HepG2 (cell line): ENCODE results near the gene UQCR10. TPM values are rescaled to one million over a fixed set of nuclear protein-coding genes. Genes with fewer than 3 reads are reported as not detected.

ENCODE experiments used
- ATF3 ChIP-seq: sonication (generic); formaldehyde crosslinking; IDR thresholded peaks from 2 replicates; pipeline ENCODE4 v1.4.0; 2020; ENCODE audit warnings: missing genetic modification reagents
- CEBPB ChIP-seq: IDR thresholded peaks from 2 replicates; pipeline ENCODE4 v1.6.1; 2011; ENCODE audit warnings: low read depth, low read length, improper control_type of control experiment, borderline replicate concordance
- CTCF ChIP-seq: sonication (generic); formaldehyde crosslinking; IDR thresholded peaks from 2 replicates; pipeline ENCODE4 v1.5.0; 2020; ENCODE audit warnings: mild to moderate bottlenecking, missing genetic modification reagents, moderate library complexity
- GABPB1 ChIP-seq: IDR thresholded peaks from 2 replicates; pipeline ENCODE4 v1.6.1; 2016; ENCODE audit warnings: mild to moderate bottlenecking, missing genetic modification reagents, moderate library complexity, missing compliant biosample characterization
- ISL2 ChIP-seq: sonication (generic); formaldehyde crosslinking; IDR thresholded peaks from 2 replicates; pipeline ENCODE4 v1.5.0; 2020; ENCODE audit warnings: missing genetic modification reagents
- MAZ ChIP-seq, 2 experiments: sonication (generic) in 1 of 2; formaldehyde crosslinking in 1 of 2; IDR thresholded peaks; 2 replicates each; pipeline versions ENCODE4 v1.5.0 to v1.6.1; 2012 to 2020; ENCODE audit warnings: low read depth in 2 of 2, mild to moderate bottlenecking in 2 of 2, borderline replicate concordance in 1 of 2, improper control_type of control experiment in 1 of 2, low read length in 1 of 2, missing genetic modification reagents in 1 of 2, moderate library complexity in 1 of 2
- MXD3 ChIP-seq: IDR thresholded peaks from 2 replicates; pipeline ENCODE4 v1.6.1; 2016; ENCODE audit warnings: mild to moderate bottlenecking, missing biosample characterization, missing genetic modification reagents
- NCOA2 ChIP-seq: sonication (generic); formaldehyde crosslinking; IDR thresholded peaks from 2 replicates; pipeline ENCODE4 v1.8.0; 2022; ENCODE audit warnings: inconsistent platforms
- NKX3-1 ChIP-seq: sonication (generic); formaldehyde crosslinking; IDR thresholded peaks from 2 replicates; pipeline ENCODE4 v1.5.0; 2020; ENCODE audit warnings: missing genetic modification reagents
- NR0B2 ChIP-seq: sonication (generic); formaldehyde crosslinking; IDR thresholded peaks from 2 replicates; pipeline ENCODE4 v1.4.0; 2020; ENCODE audit warnings: mild to moderate bottlenecking, missing genetic modification reagents
- PLRG1 ChIP-seq: fragments of 450-650 bp; conservative IDR thresholded peaks from 2 replicates; pipeline ENCODE4 v1.6.1; 2016
- POLR2AphosphoS2 ChIP-seq: IDR thresholded peaks from 2 replicates; pipeline ENCODE4 v1.6.1; 2011; ENCODE audit warnings: low read depth, low read length, improper control_type of control experiment
- PTBP1 ChIP-seq: fragments of 200-400 bp; formaldehyde crosslinking; IDR thresholded peaks from 2 replicates; pipeline ENCODE4 v1.6.1; 2018; ENCODE audit warnings: low read length, low read depth; ENCODE audit not compliant: poor library complexity, severe bottlenecking
- ZBTB8A ChIP-seq: sonication (generic); formaldehyde crosslinking; IDR thresholded peaks from 2 replicates; pipeline ENCODE4 v1.4.0; 2020; ENCODE audit warnings: mild to moderate bottlenecking, low read depth, missing genetic modification reagents, borderline replicate concordance
- ZNF326 ChIP-seq: sonication (generic); formaldehyde crosslinking; IDR thresholded peaks from 2 replicates; pipeline ENCODE4 v1.4.0; 2020; ENCODE audit warnings: missing genetic modification reagents, borderline replicate concordance
- ZNF468 ChIP-seq: sonication (generic); formaldehyde crosslinking; IDR thresholded peaks from 2 replicates; pipeline ENCODE4 v1.8.0; 2022; ENCODE audit warnings: mild to moderate bottlenecking, moderate library complexity, missing genetic modification reagents
- ZNF678 ChIP-seq: sonication (generic); formaldehyde crosslinking; IDR thresholded peaks from 2 replicates; pipeline ENCODE4 v1.4.0; 2020; ENCODE audit warnings: mild to moderate bottlenecking, missing genetic modification reagents
- ZNF891 ChIP-seq: sonication (generic); formaldehyde crosslinking; IDR thresholded peaks from 2 replicates; pipeline ENCODE4 v1.5.0; 2020; ENCODE audit warnings: mild to moderate bottlenecking, missing genetic modification reagents
- polyA plus RNA-seq, 8 experiments: library from polyadenylated mRNA; depleted of rRNA in 3 of 8; stranded (reverse) in 7 of 8; unstranded in 1 of 8; fragments of >200 nt; fragmentation: Illumina TruSeq in 4 of 8; extraction: Trizol in 4 of 8; gene quantifications; 2 replicates each; pipeline versions ENCODE4 v1.2.1 to v1.2.3, GENCODE V29; 2011 to 2016; ENCODE audit warnings: low read depth in 4 of 8, missing spikeins in 1 of 8, mixed read lengths in 1 of 8; ENCODE audit not compliant: insufficient read depth in 1 of 8
- total RNA-seq, 5 experiments: library from RNA; depleted of rRNA; stranded (reverse); fragments of >200 nt; fragmentation: Illumina TruSeq; extraction: Trizol; gene quantifications; 2 replicates each; pipeline ENCODE4 v1.2.3, GENCODE V29; 2016; ENCODE audit warnings: low read depth in 1 of 5
- TF ChIP-seq, protein P1 (sequence below): sonication (generic); IDR thresholded peaks from 2 replicates; pipeline ENCODE4 v1.6.1; 2016; ENCODE audit warnings: low read depth, borderline replicate concordance
- TF ChIP-seq, protein P2 (sequence below): sonication (generic); formaldehyde crosslinking; IDR thresholded peaks from 2 replicates; pipeline ENCODE4 v1.4.0; 2020; ENCODE audit warnings: missing genetic modification reagents
- TF ChIP-seq, protein P3 (sequence below): sonication (generic); formaldehyde crosslinking; IDR thresholded peaks from 2 replicates; pipeline ENCODE4 v1.9.0; 2021; ENCODE audit warnings: missing genetic modification reagents, borderline replicate concordance

The UQCR10 gene
- total and polyA plus RNA-seq, 2 of the 13 experiments (the other 11 are each of a cell fraction or from before 2014, with no cell fraction given) = 225 to 232 TPM

DNA sequence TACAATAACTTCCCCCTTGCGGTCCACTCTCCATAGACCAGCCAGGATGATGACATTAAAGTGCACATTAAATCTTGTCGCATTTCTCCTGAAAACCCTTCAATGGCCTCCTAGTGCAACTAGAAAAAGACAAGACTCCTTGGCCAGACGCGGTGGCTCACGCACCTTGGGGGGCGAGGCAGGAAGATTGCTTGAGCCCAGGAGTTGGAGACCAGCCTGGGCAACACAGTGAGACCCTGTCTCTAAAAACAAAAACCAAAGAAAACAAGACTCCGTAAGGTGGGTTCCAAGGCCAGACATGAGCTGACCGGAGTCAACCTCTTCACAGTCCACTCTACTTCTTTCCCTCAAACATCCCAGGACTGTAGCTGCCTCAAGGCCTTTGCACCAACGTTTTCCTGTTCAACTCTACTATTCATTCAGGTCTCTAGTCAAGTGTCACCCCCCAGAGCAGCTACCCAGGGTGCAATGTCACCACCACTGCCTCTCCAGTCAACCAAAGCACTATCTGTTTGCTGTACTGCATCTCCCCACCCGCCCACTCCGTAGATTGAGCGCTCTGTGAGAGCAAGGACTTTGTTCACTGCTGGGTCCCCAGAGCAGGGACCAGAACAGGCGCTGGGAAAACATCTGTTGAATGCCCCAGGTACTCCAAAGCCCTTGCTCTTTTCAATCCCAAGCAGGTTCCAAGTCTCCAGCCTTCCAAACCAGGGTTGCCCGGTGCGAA is 1.1 kb upstream of the UQCR10 start (continued):
- TF ChIP-seq ZNF678 = no peak
- TF ChIP-seq ZNF891 (CRISPR knock-in tag) = 0 out of 2 replicates have a peak, but pooled peaks have one; percentile 23
- TF ChIP-seq, protein P1, sequence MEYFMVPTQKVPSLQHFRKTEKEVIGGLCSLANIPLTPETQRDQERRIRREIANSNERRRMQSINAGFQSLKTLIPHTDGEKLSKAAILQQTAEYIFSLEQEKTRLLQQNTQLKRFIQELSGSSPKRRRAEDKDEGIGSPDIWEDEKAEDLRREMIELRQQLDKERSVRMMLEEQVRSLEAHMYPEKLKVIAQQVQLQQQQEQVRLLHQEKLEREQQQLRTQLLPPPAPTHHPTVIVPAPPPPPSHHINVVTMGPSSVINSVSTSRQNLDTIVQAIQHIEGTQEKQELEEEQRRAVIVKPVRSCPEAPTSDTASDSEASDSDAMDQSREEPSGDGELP = 0 out of 2 replicates have a peak, but pooled peaks have one; percentile 18
- TF ChIP-seq ZBTB8A (CRISPR knock-in tag) = no peak
- TF ChIP-seq, protein P2, sequence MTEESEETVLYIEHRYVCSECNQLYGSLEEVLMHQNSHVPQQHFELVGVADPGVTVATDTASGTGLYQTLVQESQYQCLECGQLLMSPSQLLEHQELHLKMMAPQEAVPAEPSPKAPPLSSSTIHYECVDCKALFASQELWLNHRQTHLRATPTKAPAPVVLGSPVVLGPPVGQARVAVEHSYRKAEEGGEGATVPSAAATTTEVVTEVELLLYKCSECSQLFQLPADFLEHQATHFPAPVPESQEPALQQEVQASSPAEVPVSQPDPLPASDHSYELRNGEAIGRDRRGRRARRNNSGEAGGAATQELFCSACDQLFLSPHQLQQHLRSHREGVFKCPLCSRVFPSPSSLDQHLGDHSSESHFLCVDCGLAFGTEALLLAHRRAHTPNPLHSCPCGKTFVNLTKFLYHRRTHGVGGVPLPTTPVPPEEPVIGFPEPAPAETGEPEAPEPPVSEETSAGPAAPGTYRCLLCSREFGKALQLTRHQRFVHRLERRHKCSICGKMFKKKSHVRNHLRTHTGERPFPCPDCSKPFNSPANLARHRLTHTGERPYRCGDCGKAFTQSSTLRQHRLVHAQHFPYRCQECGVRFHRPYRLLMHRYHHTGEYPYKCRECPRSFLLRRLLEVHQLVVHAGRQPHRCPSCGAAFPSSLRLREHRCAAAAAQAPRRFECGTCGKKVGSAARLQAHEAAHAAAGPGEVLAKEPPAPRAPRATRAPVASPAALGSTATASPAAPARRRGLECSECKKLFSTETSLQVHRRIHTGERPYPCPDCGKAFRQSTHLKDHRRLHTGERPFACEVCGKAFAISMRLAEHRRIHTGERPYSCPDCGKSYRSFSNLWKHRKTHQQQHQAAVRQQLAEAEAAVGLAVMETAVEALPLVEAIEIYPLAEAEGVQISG (CRISPR knock-in tag) = no peak
- no peak for TF ChIP-seq PTBP1
- 0 out of 2 replicates have a peak, but pooled peaks have one; percentile 8 for TF ChIP-seq CTCF (CRISPR knock-in tag)
- TF ChIP-seq, protein P3, sequence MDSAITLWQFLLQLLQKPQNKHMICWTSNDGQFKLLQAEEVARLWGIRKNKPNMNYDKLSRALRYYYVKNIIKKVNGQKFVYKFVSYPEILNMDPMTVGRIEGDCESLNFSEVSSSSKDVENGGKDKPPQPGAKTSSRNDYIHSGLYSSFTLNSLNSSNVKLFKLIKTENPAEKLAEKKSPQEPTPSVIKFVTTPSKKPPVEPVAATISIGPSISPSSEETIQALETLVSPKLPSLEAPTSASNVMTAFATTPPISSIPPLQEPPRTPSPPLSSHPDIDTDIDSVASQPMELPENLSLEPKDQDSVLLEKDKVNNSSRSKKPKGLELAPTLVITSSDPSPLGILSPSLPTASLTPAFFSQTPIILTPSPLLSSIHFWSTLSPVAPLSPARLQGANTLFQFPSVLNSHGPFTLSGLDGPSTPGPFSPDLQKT = no peak
- TF ChIP-seq ISL2 = no peak
- no peak for TF ChIP-seq ATF3 (CRISPR knock-in tag)
- TF ChIP-seq MXD3 (CRISPR knock-in tag) = no peak
- TF ChIP-seq PLRG1 = no peak
- no peak for TF ChIP-seq POLR2AphosphoS2
- no peak for TF ChIP-seq MAZ (IDR thresholded peaks at IDR 0.05; ENCODE audit: borderline replicate concordance, low read depth, low read length)
- 0 out of 2 replicates have a peak, but pooled peaks have one; percentile 16 for TF ChIP-seq MAZ (CRISPR knock-in tag; IDR thresholded peaks at IDR 0.05; ENCODE audit: low read depth)
- no peak for TF ChIP-seq ZNF468
- TF ChIP-seq GABPB1 (CRISPR knock-in tag) = no peak
- no peak for TF ChIP-seq NR0B2 (CRISPR knock-in tag)
- TF ChIP-seq ZNF326 (CRISPR knock-in tag) = no peak
- 0 out of 2 replicates have a peak, but pooled peaks have one; percentile 20 for TF ChIP-seq NKX3-1
- no peak; the same call in 1 of the 2 replicates for TF ChIP-seq NCOA2 (CRISPR knock-in tag)
- no peak for TF ChIP-seq CEBPB
